Keratinocyte (primary cell): ENCODE results near the gene FLYWCH1. TPM values are rescaled to one million over a fixed set of nuclear protein-coding genes. Genes with fewer than 3 reads are reported as not detected.

Experiments used
- DNase-seq: peaks from one replicate; pipeline ENCODE4 v3.0.0-alpha.2; 2011; ENCODE audit warnings: low read depth, missing footprints, low spot score
- FAIRE-seq: peaks from 2 replicates; lab custom pipeline; 2011; peaks lifted over from hg19 to GRCh38; lab: Jason Lieb, UNC
- H2AFZ ChIP-seq: 2 replicates; pipeline ENCODE4 v1.6.0; 2012; ENCODE audit warnings: low read length, control low read depth, inconsistent platforms; ENCODE audit not compliant: control insufficient read depth
- H3K27ac ChIP-seq: 2 replicates; pipeline ENCODE4 v1.5.1; 2011; ENCODE audit warnings: low read length; ENCODE audit not compliant: control insufficient read depth, insufficient read depth
- H3K27me3 ChIP-seq: 3 replicates; pipeline ENCODE4 v1.6.0; 2011; ENCODE audit warnings: low read length; ENCODE audit not compliant: control insufficient read depth, insufficient read depth; ENCODE audit errors: extremely low read depth
- H3K36me3 ChIP-seq, 2 experiments: 2 replicates in 1 of 2; 3 replicates in 1 of 2; pipeline ENCODE4 v1.5.1; 2011; ENCODE audit warnings: low read length in 2 of 2, mild to moderate bottlenecking in 1 of 2; ENCODE audit not compliant: control insufficient read depth in 2 of 2, insufficient read depth in 2 of 2; ENCODE audit errors: extremely low read depth in 1 of 2
- H3K4me1 ChIP-seq: 3 replicates; pipeline ENCODE4 v1.5.1; 2011; ENCODE audit warnings: low read length; ENCODE audit not compliant: control insufficient read depth, insufficient read depth; ENCODE audit errors: extremely low read depth
- H3K4me2 ChIP-seq: 3 replicates; pipeline ENCODE4 v1.6.0; 2011; ENCODE audit warnings: low read depth, low read length; ENCODE audit not compliant: control insufficient read depth, insufficient read depth; ENCODE audit errors: extremely low read depth
- H3K4me3 ChIP-seq, 3 experiments: fragments of 200-600 bp in 1 of 3; sonication (generic) in 1 of 3; 2 replicates in 2 of 3; 3 replicates in 1 of 3; pipeline ENCODE4 v1.5.1; 2011 to 2016; ENCODE audit warnings: low read length in 3 of 3, mild to moderate bottlenecking in 3 of 3, control low read depth in 2 of 3, inconsistent platforms in 1 of 3, low read depth in 1 of 3, mixed read lengths in 1 of 3, mixed run types in 1 of 3, moderate library complexity in 1 of 3; ENCODE audit not compliant: control insufficient read depth in 2 of 3, insufficient read depth in 2 of 3; ENCODE audit errors: extremely low read depth in 1 of 3
- H3K79me2 ChIP-seq: 2 replicates; pipeline ENCODE4 v1.6.0; 2012; ENCODE audit warnings: low read length; ENCODE audit not compliant: control insufficient read depth, insufficient read depth
- H3K9ac ChIP-seq: 3 replicates; pipeline ENCODE4 v1.6.0; 2011; ENCODE audit warnings: low read length; ENCODE audit not compliant: control insufficient read depth, insufficient read depth; ENCODE audit errors: extremely low read depth
- H3K9me1 ChIP-seq: 3 replicates; pipeline ENCODE4 v1.6.0; 2011; ENCODE audit warnings: low read length; ENCODE audit not compliant: control insufficient read depth, insufficient read depth; ENCODE audit errors: extremely low read depth
- H3K9me3 ChIP-seq: 2 replicates; pipeline ENCODE4 v1.5.1; 2012; ENCODE audit warnings: low read depth, low read length; ENCODE audit not compliant: control insufficient read depth
- H4K20me1 ChIP-seq: 3 replicates; pipeline ENCODE4 v1.6.0; 2011; ENCODE audit warnings: low read length; ENCODE audit not compliant: control insufficient read depth, insufficient read depth; ENCODE audit errors: extremely low read depth
- CTCF ChIP-seq, 3 experiments: IDR thresholded peaks in 1 of 3; conservative IDR thresholded peaks in 1 of 3; optimal IDR thresholded peaks in 1 of 3; 2 replicates in 2 of 3; 3 replicates in 1 of 3; pipeline versions ENCODE3 to v1.5.1; 2011; ENCODE audit warnings: low read length in 3 of 3, mild to moderate bottlenecking in 3 of 3, moderate library complexity in 2 of 3, control low read depth in 1 of 3, inconsistent platforms in 1 of 3; ENCODE audit not compliant: insufficient read depth in 2 of 3; ENCODE audit errors: extremely low read depth in 1 of 3
- EZH2 ChIP-seq: IDR thresholded peaks from one replicate; pipeline ENCODE4 v1.6.1; 2012; ENCODE audit warnings: inconsistent platforms, mild to moderate bottlenecking, low read length, moderate library complexity
- dilution Hi-C: fragments of 300-500 bp; cut with MboI; formaldehyde crosslinking; loops from one replicate; pipeline ENCODE4 v1.7.0; 2020; ENCODE audit warnings: low sequenced_read_pairs; ENCODE audit not compliant: extremely low pct_ligation_motif_present
- polyA plus RNA-seq, 5 experiments: library from polyadenylated mRNA; depleted of rRNA in 3 of 5; stranded (reverse) in 3 of 5; stranded (forward) in 1 of 5; unstranded in 1 of 5; fragments of >200 nt; gene quantifications; 1 replicate in 1 of 5; 2 replicates in 3 of 5; 3 replicates in 1 of 5; pipeline versions ENCODE4 v1.2.1 to v1.2.3, GENCODE V29; 2011 to 2012; ENCODE audit warnings: missing spikeins in 2 of 5, low read depth in 1 of 5, low replicate concordance in 1 of 5

FLYWCH1 gene
- polyA plus RNA-seq, 1 donor (not counting 4 experiments of a cell fraction or from before 2014, with no cell fraction given) = 16.2 TPM

GRCh38 chr16:2949705-2950352 lies 38.1 kb downstream of the FLYWCH1 start:
- no peak for FAIRE-seq
- no peaks in the 10 kb centered on the region for H3K27me3 ChIP-seq
- no peaks in the 10 kb centered on the region for H4K20me1 ChIP-seq
- no peak overlapping the region for H3K4me2 ChIP-seq
- peaks cover 6% of the 10 kb centered on the region for H3K4me1 ChIP-seq
- no peaks in the 10 kb centered on the region for H3K9me3 ChIP-seq
- H3K79me2 ChIP-seq = no peaks in the 10 kb centered on the region
- no peaks in the 10 kb centered on the region for H3K9me1 ChIP-seq
- no peak overlapping the region for H3K9ac ChIP-seq
- no peak overlapping the region for H3K4me3 ChIP-seq
- DNase-seq = no peak
- H2AFZ ChIP-seq = no peak overlapping the region
- H3K36me3 ChIP-seq = peaks cover 0 to 9% of the 10 kb centered on the region in 2 experiments
- H3K27ac ChIP-seq = no peak overlapping the region
- TF ChIP-seq EZH2 (no peak), CTCF (optimal IDR thresholded peaks at IDR 0.05 in 1 of 3, IDR thresholded peaks at IDR 0.05 in 1 of 3, conservative IDR thresholded peaks at IDR 0.05 in 1 of 3; ENCODE audit: extremely low read depth in 1 of 3, insufficient read depth in 2 of 3, low read length in 3 of 3) (no peak)
- dilution Hi-C loops = no loop called here

- peaks cover 6% of the 10 kb centered on the region for H3K4me1 ChIP-seq
- DNase-seq = no peak
- H3K9me3 ChIP-seq = no peaks in the 10 kb centered on the region
- H3K27ac ChIP-seq = no peak overlapping the region
- peaks cover 4% of the 10 kb centered on the region for H3K27me3 ChIP-seq
- no peak overlapping the region for H3K9ac ChIP-seq
- no peaks in the 10 kb centered on the region for H3K9me1 ChIP-seq
- no peak for TF ChIP-seq EZH2
- no peak for TF ChIP-seq CTCF (optimal IDR thresholded peaks at IDR 0.05 in 1 of 3, IDR thresholded peaks at IDR 0.05 in 1 of 3, conservative IDR thresholded peaks at IDR 0.05 in 1 of 3; ENCODE audit: extremely low read depth in 1 of 3, insufficient read depth in 2 of 3, low read length in 3 of 3)
- no peak for FAIRE-seq
- no peaks in the 10 kb centered on the region for H4K20me1 ChIP-seq
- no peak overlapping the region for H3K4me2 ChIP-seq
- no peak overlapping the region for H2AFZ ChIP-seq
- H3K79me2 ChIP-seq = no peaks in the 10 kb centered on the region
- no peak overlapping the region for H3K4me3 ChIP-seq
- dilution Hi-C loops = no loop called here
- peaks cover 0 to 9% of the 10 kb centered on the region in 2 experiments for H3K36me3 ChIP-seq
Observed at GRCh38 chr16:2950353-2950724, 38.6 kb downstream of the FLYWCH1 start.
